Adipocyte (in vitro differentiated cells): ENCODE data around the gene EPS8L2.
A peak's percentile ranks its signal among the peaks of the same experiment; 100 is the strongest.

Experiments used
- DNase-seq: peaks from one replicate; pipeline ENCODE4 v3.0.0-alpha.2; 2015; ENCODE audit warnings: low read depth
- H3K27me3 ChIP-seq: replicated peaks from 2 replicates; pipeline ENCODE4 v1.7.0; 2013; ENCODE audit warnings: mild to moderate bottlenecking, low read length, moderate library complexity; ENCODE audit not compliant: control insufficient read depth, insufficient read depth
- H3K36me3 ChIP-seq: 2 replicates; pipeline ENCODE4 v1.7.0; 2013; ENCODE audit warnings: low read length, mild to moderate bottlenecking, moderate library complexity; ENCODE audit not compliant: control insufficient read depth, insufficient read depth, severe bottlenecking
- H3K4me1 ChIP-seq: 2 replicates; pipeline ENCODE4 v1.7.0; 2013; ENCODE audit warnings: mild to moderate bottlenecking, low read length, moderate library complexity; ENCODE audit not compliant: control insufficient read depth, insufficient read depth
- H3K4me3 ChIP-seq: 2 replicates; pipeline ENCODE4 v1.7.0; 2013; ENCODE audit warnings: mild to moderate bottlenecking, low read length, moderate library complexity
- H3K9ac ChIP-seq: 2 replicates; pipeline ENCODE4 v1.7.0; 2013; ENCODE audit warnings: mild to moderate bottlenecking, low read length, moderate library complexity
- H3K9me3 ChIP-seq: 2 replicates; pipeline ENCODE4 v1.7.0; 2013; ENCODE audit warnings: mild to moderate bottlenecking, low read length, moderate library complexity; ENCODE audit not compliant: control insufficient read depth

The EPS8L2 gene

GRCh38 chr11:690738-691633 is 15.0 kb upstream of the EPS8L2 start:
- no peak overlapping the region for H3K9ac ChIP-seq

GRCh38 chr11:691710-692590 is 14.1 kb upstream of the EPS8L2 start:
- H3K36me3 ChIP-seq = peaks cover 19% of the 10 kb centered on the region
- DNase-seq = no peak
- H3K4me1 ChIP-seq = peaks cover 17% of the 10 kb centered on the region
- no peak overlapping the region for H3K4me3 ChIP-seq
- H3K27me3 ChIP-seq = no peaks in the 10 kb centered on the region
- no peak overlapping the region for H3K9ac ChIP-seq
- no peaks in the 10 kb centered on the region for H3K9me3 ChIP-seq

More at GRCh38 chr11:690738-691633, 15.0 kb upstream of the EPS8L2 start:
- Histone ChIP-seq H3K4me1 (peaks cover 13% of the 10 kb centered on the region), H3K36me3 (peaks cover 28% of the 10 kb centered on the region), H3K9me3 (no peaks in the 10 kb centered on the region), H3K27me3 (no peaks in the 10 kb centered on the region), H3K4me3 (no peak overlapping the region)
- DNase-seq = no peak

- Histone ChIP-seq H3K4me3 (peak overlapping the region; percentile 69), H3K27me3 (no peaks in the 10 kb centered on the region), H3K9me3 (no peaks in the 10 kb centered on the region), H3K4me1 (peaks cover 27% of the 10 kb centered on the region), H3K36me3 (peaks cover 9% of the 10 kb centered on the region), H3K9ac (no peak overlapping the region)
- no peak for DNase-seq
Observed at GRCh38 chr11:692824-693414, 13.1 kb upstream of the EPS8L2 start.

- peaks cover 4% of the 10 kb centered on the region for H3K36me3 ChIP-seq
- H3K27me3 ChIP-seq = no peaks in the 10 kb centered on the region
- no peaks in the 10 kb centered on the region for H3K9me3 ChIP-seq
- DNase-seq = peak; percentile 29
- peaks cover 32% of the 10 kb centered on the region for H3K4me1 ChIP-seq
- peak overlapping the region; percentile 69 for H3K4me3 ChIP-seq
- peak overlapping the region; percentile 58 for H3K9ac ChIP-seq
Observed at GRCh38 chr11:693415-693831, 12.6 kb upstream of the EPS8L2 start.

GRCh38 chr11:693887-694562 is 12.0 kb upstream of the EPS8L2 start:
- Histone ChIP-seq H3K9ac (peak overlapping the region; percentile 58), H3K4me1 (peaks cover 38% of the 10 kb centered on the region), H3K4me3 (peak overlapping the region; percentile 69), H3K9me3 (no peaks in the 10 kb centered on the region), H3K27me3 (no peaks in the 10 kb centered on the region), H3K36me3 (no peaks in the 10 kb centered on the region)
- no peak for DNase-seq

GRCh38 chr11:694563-695287 is 11.3 kb upstream of the EPS8L2 start, which contains the start of gene DEAF1:
TSS of gene DEAF1 (minus strand) at chr11:695222. CDS start at chr11:695047, 175 bp downstream.
- Histone ChIP-seq H3K9me3 (no peaks in the 10 kb centered on the region), H3K9ac (peak within 1 kb of the TSS; percentile 100), H3K36me3 (no peaks in the 10 kb centered on the region), H3K4me1 (peaks cover 45% of the 10 kb centered on the region), H3K27me3 (no peaks in the 10 kb centered on the region), H3K4me3 (peak within 1 kb of the TSS; percentile 86)
- DNase-seq = peak; percentile 99

- peak overlapping the region; percentile 86 for H3K4me3 ChIP-seq
- H3K9me3 ChIP-seq = no peaks in the 10 kb centered on the region
- H3K9ac ChIP-seq = peak overlapping the region; percentile 100
- H3K27me3 ChIP-seq = no peaks in the 10 kb centered on the region
- H3K4me1 ChIP-seq = peaks cover 49% of the 10 kb centered on the region
- DNase-seq = no peak
- no peaks in the 10 kb centered on the region for H3K36me3 ChIP-seq
Observed at GRCh38 chr11:695288-695537, 10.8 kb upstream of the EPS8L2 start.

- peaks cover 3% of the 10 kb centered on the region for H3K36me3 ChIP-seq
- H3K4me1 ChIP-seq = peaks cover 49% of the 10 kb centered on the region
- H3K9me3 ChIP-seq = no peaks in the 10 kb centered on the region
- peak; percentile 100 for DNase-seq
- no peaks in the 10 kb centered on the region for H3K27me3 ChIP-seq
- H3K4me3 ChIP-seq = peak within 1 kb of the TSS; percentile 86
- peak within 1 kb of the TSS; percentile 100 for H3K9ac ChIP-seq
Observed at GRCh38 chr11:695538-696248, 10.3 kb upstream of the EPS8L2 start, which contains the start of gene TMEM80. TSS of gene TMEM80 (plus strand) at chr11:695816. CDS start at chr11:695828, 12 bp downstream.

GRCh38 chr11:696955-697491 is 9.0 kb upstream of the EPS8L2 start:
- peak overlapping the region; percentile 100 for H3K9ac ChIP-seq
- no peaks in the 10 kb centered on the region for H3K9me3 ChIP-seq
- peaks cover 10% of the 10 kb centered on the region for H3K36me3 ChIP-seq
- peak; percentile 69 for DNase-seq
- H3K4me1 ChIP-seq = peaks cover 49% of the 10 kb centered on the region
- no peaks in the 10 kb centered on the region for H3K27me3 ChIP-seq
- H3K4me3 ChIP-seq = peak overlapping the region; percentile 86
